D721Med (cell line): Measurements from ENCODE around the gene ZHX3.

ENCODE experiments used
- DNase-seq: peaks from one replicate; pipeline ENCODE4 v3.0.0; 2011; ENCODE audit warnings: low spot score; ENCODE audit not compliant: insufficient read length
- FAIRE-seq: peaks from 2 replicates; lab custom pipeline; 2011; peaks lifted over from hg19 to GRCh38; lab: Jason Lieb, UNC
- TF ChIP-seq, protein P1 (sequence below): IDR thresholded peaks from 2 replicates; pipeline ENCODE4 v1.5.1; 2012; ENCODE audit warnings: mild to moderate bottlenecking, control low read depth; ENCODE audit not compliant: insufficient read depth; ENCODE audit errors: missing control alignments

The ZHX3 gene

DNA sequence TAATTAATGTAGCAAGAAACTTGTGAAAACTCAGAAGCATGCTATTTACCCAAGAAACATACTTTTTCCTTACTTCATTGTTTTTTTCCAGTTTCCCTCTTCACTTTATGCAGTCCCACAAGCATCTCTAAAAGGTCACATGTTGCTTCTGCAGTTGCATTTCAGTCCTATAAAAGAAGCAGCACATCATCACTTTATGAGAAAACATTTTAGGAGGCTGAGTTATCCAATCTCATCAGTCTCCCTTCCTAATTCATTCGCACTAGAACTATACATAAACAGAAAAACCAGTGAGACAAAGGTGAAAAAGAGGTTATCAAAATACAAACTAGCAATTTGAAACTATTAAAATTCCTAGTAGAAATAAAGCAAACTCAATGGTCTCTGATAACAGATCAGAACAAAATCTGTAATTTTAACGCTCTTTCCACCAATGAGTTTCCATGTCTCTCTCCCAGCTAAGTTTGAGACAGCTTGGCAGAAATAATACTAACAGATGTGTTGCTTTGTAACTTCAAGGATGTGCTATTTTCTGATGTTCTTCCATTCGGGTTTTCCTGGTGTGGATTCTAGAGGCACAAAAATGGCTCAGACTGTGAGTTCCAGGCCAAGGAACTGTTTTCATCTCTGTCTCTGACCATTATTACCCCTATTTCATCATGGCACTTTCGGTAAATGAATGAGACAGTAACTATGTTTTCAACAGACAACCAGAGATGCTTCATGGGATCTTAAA, 48.4 kb downstream of the ZHX3 start:
- DNase-seq (no peak), FAIRE-seq (no peak)
- TF ChIP-seq, protein P1, sequence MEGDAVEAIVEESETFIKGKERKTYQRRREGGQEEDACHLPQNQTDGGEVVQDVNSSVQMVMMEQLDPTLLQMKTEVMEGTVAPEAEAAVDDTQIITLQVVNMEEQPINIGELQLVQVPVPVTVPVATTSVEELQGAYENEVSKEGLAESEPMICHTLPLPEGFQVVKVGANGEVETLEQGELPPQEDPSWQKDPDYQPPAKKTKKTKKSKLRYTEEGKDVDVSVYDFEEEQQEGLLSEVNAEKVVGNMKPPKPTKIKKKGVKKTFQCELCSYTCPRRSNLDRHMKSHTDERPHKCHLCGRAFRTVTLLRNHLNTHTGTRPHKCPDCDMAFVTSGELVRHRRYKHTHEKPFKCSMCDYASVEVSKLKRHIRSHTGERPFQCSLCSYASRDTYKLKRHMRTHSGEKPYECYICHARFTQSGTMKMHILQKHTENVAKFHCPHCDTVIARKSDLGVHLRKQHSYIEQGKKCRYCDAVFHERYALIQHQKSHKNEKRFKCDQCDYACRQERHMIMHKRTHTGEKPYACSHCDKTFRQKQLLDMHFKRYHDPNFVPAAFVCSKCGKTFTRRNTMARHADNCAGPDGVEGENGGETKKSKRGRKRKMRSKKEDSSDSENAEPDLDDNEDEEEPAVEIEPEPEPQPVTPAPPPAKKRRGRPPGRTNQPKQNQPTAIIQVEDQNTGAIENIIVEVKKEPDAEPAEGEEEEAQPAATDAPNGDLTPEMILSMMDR: no peak

DNA sequence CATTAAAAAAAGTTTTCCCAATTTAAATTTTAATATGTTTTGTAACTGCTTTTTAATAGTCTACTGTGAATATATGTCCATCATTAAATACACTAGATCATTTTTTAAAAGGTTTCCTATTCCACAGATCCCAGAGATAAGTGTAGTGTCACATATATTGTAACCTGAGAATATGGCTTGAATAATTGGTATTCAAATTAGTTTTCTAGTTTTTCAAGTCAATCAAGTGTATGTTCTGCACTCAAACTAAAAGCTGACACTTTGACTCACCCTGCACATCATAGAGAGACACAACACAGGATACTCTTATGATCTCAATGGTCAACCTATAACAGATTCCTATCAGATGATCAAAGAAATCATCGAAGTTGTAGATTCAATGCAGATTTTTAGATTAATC, 49.1 kb downstream of the ZHX3 start:
- TF ChIP-seq, protein P1: no peak
- no peak for DNase-seq
- FAIRE-seq: no peak

DNA sequence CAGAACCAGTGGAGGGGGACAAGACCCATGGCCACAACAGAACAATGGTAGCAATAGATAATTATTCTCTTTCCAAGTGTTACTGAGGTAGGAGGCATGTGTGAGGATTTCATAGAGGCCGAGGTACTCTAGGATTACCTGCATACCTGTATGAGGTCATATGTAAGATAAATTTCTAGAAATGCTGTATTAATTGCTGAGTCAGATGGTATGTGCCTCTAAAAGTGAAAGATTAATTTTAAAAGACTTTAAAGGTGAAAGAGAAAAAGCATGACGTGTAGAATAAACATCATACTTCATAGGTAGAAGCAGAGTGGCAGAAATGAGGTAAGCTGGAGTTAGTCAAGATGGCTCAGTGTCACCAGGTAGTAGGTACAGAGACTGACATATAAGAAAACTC, 51.6 kb downstream of the ZHX3 start:
- TF ChIP-seq, protein P1: no peak
- DNase-seq (no peak), FAIRE-seq (no peak)

DNA sequence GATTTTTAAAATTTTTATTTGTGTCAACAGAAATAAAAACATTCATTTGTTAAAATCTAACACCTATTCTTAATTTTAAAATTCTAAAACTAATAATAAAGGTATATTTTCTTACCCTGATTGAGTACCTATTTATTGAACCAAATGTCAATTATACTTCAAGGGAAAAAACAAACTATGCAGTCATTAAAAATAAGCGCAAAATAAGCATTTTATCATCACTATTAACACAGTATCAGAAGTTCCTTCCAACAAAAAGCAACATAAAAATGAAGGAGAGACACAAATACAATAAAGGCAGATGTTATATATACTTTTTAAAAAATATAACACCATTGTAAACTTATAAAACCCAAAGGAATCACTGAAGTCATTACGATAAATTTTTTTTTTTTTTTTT, 52.7 kb downstream of the ZHX3 start:
- FAIRE-seq (no peak), DNase-seq (no peak)
- TF ChIP-seq, protein P1: no peak

DNA sequence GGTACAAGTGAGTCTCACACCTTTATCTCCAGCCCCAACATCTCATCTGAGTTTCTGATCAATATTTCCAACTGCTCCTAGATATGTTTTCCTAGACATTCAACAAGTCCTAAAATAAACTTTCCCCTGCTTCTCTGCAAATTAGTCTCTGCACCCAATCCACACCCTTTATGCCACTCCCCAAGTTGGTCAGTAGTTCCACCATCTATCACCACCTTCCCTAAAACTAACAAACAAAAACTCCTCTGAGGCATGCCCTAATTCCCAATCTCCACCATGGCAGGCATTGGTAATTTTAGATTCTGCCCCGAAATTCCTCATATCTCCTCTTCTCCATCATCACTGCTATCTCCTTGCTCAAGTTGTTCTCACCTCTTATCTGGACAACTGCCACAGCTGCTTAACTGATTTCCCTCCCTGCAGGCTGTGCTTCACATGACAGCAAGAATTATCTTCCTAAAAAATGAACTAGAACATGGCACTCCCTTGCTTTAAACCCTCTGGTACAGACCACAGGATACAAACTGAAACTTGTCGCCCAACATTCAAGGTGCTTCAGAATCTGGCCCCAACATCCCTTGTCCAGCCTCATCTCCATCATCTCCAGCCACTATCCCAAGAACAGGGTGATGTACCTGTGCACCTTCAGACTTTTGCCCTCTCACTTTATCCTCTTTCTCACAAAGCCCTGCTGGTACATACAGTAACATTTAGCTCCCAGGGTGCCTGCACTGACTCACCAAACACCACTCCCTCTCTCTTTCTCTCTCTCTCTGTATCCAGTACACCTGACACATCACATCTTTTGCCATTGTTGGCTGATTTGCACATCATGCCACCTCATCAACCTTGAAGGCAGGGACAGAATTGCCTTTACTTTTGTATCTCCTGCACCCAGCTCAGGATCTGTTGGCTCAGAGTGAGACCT, 55.5 kb downstream of the ZHX3 start:
- TF ChIP-seq, protein P1: no peak

DNA sequence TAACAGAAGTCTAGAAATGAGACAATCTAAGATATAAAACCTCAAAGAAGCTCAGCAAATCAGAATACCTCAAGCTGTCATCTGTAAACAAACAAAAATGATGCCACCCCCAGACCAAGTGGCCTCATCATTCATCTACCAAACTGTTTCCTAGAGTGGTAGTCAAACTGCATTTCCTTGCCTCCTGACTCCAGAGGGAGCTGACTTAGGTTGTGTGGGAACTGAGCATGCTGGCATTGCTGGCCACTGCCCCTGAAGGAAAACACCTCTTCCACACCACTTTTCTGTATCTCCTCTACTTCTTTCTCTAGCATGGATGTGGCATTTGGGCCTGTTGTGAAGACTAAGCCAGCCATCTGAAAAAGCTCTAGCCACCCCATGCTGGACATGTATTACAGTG, 56.3 kb downstream of the ZHX3 start:
- TF ChIP-seq, protein P1: no peak
- DNase-seq (no peak), FAIRE-seq (no peak)

More for the DNA sequence above, 55.5 kb downstream of the ZHX3 start:
- no peak for DNase-seq
- FAIRE-seq: no peak
